Measurements from ENCODE around the gene LGALS7B. TPM values are rescaled to one million over a fixed set of nuclear protein-coding genes. Genes with fewer than 3 reads are reported as not detected.

Gene LGALS7B
- polyA plus RNA-seq, 1 of the 3 experiments (the other 2 are of a cell fraction): not detected

- WGBS (ENCODE audit: low lambda C conversion rate): 86% methylated on average over 8 of the region's 20 CpGs
These were observed 45.4 kb upstream of the LGALS7B start for GRCh38 chr19:38743394-38744297.

GRCh38 chr19:38744298-38744681 is 44.7 kb upstream of the LGALS7B start, which contains the start of gene CAPN12:
Gene CAPN12, minus strand, starts transcription at chr19:38744474. Its CDS starts 309 bp downstream, at chr19:38744165.
- H2AFZ ChIP-seq (ENCODE audit: low read depth): no peak within 1 kb of the TSS
- TF ChIP-seq USF2 (IDR thresholded peaks at IDR 0.05; ENCODE audit: borderline replicate concordance, low read depth, low read length) (no peak), RXRA (IDR thresholded peaks at IDR 0.05; ENCODE audit: borderline replicate concordance, low read depth) (no peak), MXI1 (IDR thresholded peaks at IDR 0.05; ENCODE audit: low read depth, low read length) (no peak), YY1 (IDR thresholded peaks at IDR 0.05; ENCODE audit: low read depth) (no peak), REST (IDR thresholded peaks at IDR 0.05; ENCODE audit: low read depth, low read length) (no peak), FOXM1 (IDR thresholded peaks at IDR 0.05; ENCODE audit: low read depth) (no peak), EP300 (IDR thresholded peaks at IDR 0.05; ENCODE audit: borderline replicate concordance in 1 of 2, low read depth in 1 of 2, low read length in 1 of 2) (no peak), ELF1 (IDR thresholded peaks at IDR 0.05) (no peak), GABPA (IDR thresholded peaks at IDR 0.05; ENCODE audit: low read depth) (no peak), MEF2A (IDR thresholded peaks at IDR 0.05; ENCODE audit: borderline replicate concordance, low read depth) (no peak), ZBTB33 (IDR thresholded peaks at IDR 0.05; ENCODE audit: borderline replicate concordance, low read depth) (no peak), MAX (IDR thresholded peaks at IDR 0.05; ENCODE audit: low read depth) (no peak), CHD2 (IDR thresholded peaks at IDR 0.05; ENCODE audit: low read length, partially characterized antibody) (no peak), USF1 (IDR thresholded peaks at IDR 0.05; ENCODE audit: borderline replicate concordance, low read depth) (no peak), PBX3 (IDR thresholded peaks at IDR 0.05) (no peak), NFIC (IDR thresholded peaks at IDR 0.05; ENCODE audit: borderline replicate concordance) (no peak)
- no peaks in the 10 kb centered on the region for H3F3A ChIP-seq (replicated peaks; ENCODE audit: insufficient read depth)
- no peak within 1 kb of the TSS for H3K4me2 ChIP-seq
- CTCF ChIA-PET: interaction anchor here (1.1 to 1.2 kb wide), 2 partner anchors 14 to 186 kb away, joined by 3 to 4 read pairs; no protein-coding TSS in a partner anchor
- H3K9me2 ChIP-seq: no peaks in the 10 kb centered on the region
- no peaks in the 10 kb centered on the region for H3K36me3 ChIP-seq (replicated peaks in 1 of 2; ENCODE audit: control insufficient read depth in 1 of 2, insufficient read depth in 2 of 2, low read length in 1 of 2)
- no peaks in the 10 kb centered on the region for H4K20me1 ChIP-seq (ENCODE audit: insufficient read depth)
- no peak within 1 kb of the TSS for H3K27ac ChIP-seq (ENCODE audit: low read depth in 2 of 2, low read length in 1 of 2)
- H3K79me2 ChIP-seq (ENCODE audit: insufficient read depth): no peaks in the 10 kb centered on the region
- no peaks in the 10 kb centered on the region for H3K4me1 ChIP-seq (ENCODE audit: control insufficient read depth in 1 of 2, insufficient read depth in 2 of 2, low read depth in 1 of 2, low read length in 1 of 2)
- no peaks in the 10 kb centered on the region for H3K9me3 ChIP-seq
- H3K4me3 ChIP-seq (ENCODE audit: low read depth in 2 of 2, low read length in 1 of 2): no peak within 1 kb of the TSS
- H3K27me3 ChIP-seq (ENCODE audit: insufficient read depth): no peaks in the 10 kb centered on the region
- POLR2A ChIA-PET: no interaction called here
- 93% methylated on average over 8 of the region's 10 CpGs for WGBS (ENCODE audit: low lambda C conversion rate)
- H3K9ac ChIP-seq: no peak within 1 kb of the TSS
- no peak for DNase-seq

More at GRCh38 chr19:38743394-38744297, 45.4 kb upstream of the LGALS7B start:
- ChIA-PET POLR2A (no interaction called here), CTCF (interaction anchor here (1.1 to 1.2 kb wide), 2 partner anchors 13 to 186 kb away, joined by 3 to 4 read pairs; no protein-coding TSS in a partner anchor)
- Histone ChIP-seq H3F3A (replicated peaks; ENCODE audit: insufficient read depth) (no peaks in the 10 kb centered on the region), H3K9ac (no peak overlapping the region), H3K36me3 (replicated peaks in 1 of 2; ENCODE audit: control insufficient read depth in 1 of 2, insufficient read depth in 2 of 2, low read length in 1 of 2) (no peaks in the 10 kb centered on the region), H3K27me3 (ENCODE audit: insufficient read depth) (no peaks in the 10 kb centered on the region), H2AFZ (ENCODE audit: low read depth) (no peak overlapping the region), H3K4me1 (ENCODE audit: control insufficient read depth in 1 of 2, insufficient read depth in 2 of 2, low read depth in 1 of 2, low read length in 1 of 2) (no peaks in the 10 kb centered on the region), H4K20me1 (ENCODE audit: insufficient read depth) (no peaks in the 10 kb centered on the region), H3K27ac (ENCODE audit: low read depth in 2 of 2, low read length in 1 of 2) (no peak overlapping the region), H3K9me2 (no peaks in the 10 kb centered on the region), H3K9me3 (no peaks in the 10 kb centered on the region), H3K79me2 (ENCODE audit: insufficient read depth) (no peaks in the 10 kb centered on the region), H3K4me2 (no peak overlapping the region), H3K4me3 (ENCODE audit: low read depth in 2 of 2, low read length in 1 of 2) (no peak overlapping the region)
- TF ChIP-seq RFX5 (IDR thresholded peaks at IDR 0.05; ENCODE audit: low read length): no peak
- peak; percentile 14 for DNase-seq

Measured in SK-N-SH (cell line).